Effector memory CD4-positive, alpha-beta T cell (primary cell): ENCODE data around the gene MATN3.

Experiments used
- DNase-seq, 3 donors: peaks; one replicate each; pipeline ENCODE4 v3.0.0-alpha.2; 2020
- H3K27ac ChIP-seq: 2 replicates; pipeline ENCODE4 v1.7.0; 2013; ENCODE audit warnings: mild to moderate bottlenecking, low read length, moderate library complexity; ENCODE audit not compliant: insufficient read depth, poor library complexity, severe bottlenecking
- H3K27me3 ChIP-seq: replicated peaks from 2 replicates; pipeline ENCODE4 v1.7.0; 2013; ENCODE audit warnings: mild to moderate bottlenecking, low read length; ENCODE audit not compliant: insufficient read depth, control insufficient read depth, poor library complexity, severe bottlenecking
- H3K36me3 ChIP-seq: 2 replicates; pipeline ENCODE4 v1.7.0; 2013; ENCODE audit warnings: mild to moderate bottlenecking, low read length, moderate library complexity; ENCODE audit not compliant: control insufficient read depth, insufficient read depth
- H3K4me1 ChIP-seq: 2 replicates; pipeline ENCODE4 v1.7.0; 2013; ENCODE audit warnings: low read length, mild to moderate bottlenecking; ENCODE audit not compliant: control insufficient read depth, insufficient read depth, poor library complexity, severe bottlenecking
- H3K4me3 ChIP-seq: 2 replicates; pipeline ENCODE4 v1.7.0; 2013; ENCODE audit warnings: low read length, low read depth, mild to moderate bottlenecking; ENCODE audit not compliant: insufficient read depth, poor library complexity, severe bottlenecking
- H3K9me3 ChIP-seq: 2 replicates; pipeline ENCODE4 v1.7.0; 2013; ENCODE audit warnings: mild to moderate bottlenecking, low read length, moderate library complexity; ENCODE audit not compliant: control insufficient read depth

MATN3 gene

DNA sequence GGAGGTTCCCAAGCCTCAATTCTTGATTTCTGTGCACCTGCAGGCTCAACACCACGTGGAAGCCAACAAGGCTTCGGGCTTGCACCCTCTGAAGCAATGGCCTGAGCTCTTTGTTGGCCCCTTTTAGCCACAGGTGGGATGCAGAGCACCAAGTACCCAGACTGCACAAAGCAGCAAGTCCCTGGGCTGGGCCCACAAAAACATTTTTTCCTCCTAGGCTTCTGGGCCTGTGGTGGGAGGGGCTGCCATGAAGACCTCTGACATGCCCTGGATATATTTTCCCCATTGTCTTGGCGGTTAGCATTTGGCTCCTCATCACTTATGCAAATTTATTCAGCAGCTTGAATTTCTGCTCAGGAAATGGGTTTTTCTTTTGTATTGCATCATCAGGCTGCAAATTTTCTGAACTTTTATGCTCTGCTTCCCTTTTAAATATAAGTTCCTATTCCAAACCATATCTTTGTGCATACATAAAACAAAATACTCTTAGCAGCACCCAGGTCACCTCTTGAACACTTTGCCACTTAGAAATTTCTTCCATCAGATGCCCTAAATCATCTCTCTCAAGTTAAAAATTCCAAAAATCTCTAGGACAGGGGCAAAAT, 9.0 kb upstream of the MATN3 start:
- H3K27me3 ChIP-seq: no peaks in the 10 kb centered on the region
- no peak for DNase-seq
- no peaks in the 10 kb centered on the region for H3K4me1 ChIP-seq
- H3K36me3 ChIP-seq: no peaks in the 10 kb centered on the region
- no peaks in the 10 kb centered on the region for H3K9me3 ChIP-seq
- no peak overlapping the region for H3K4me3 ChIP-seq
- H3K27ac ChIP-seq: no peak overlapping the region

GRCh38 chr2:20019747-20020146, 7.3 kb upstream of the MATN3 start:
- no peaks in the 10 kb centered on the region for H3K36me3 ChIP-seq
- DNase-seq: no peak
- no peaks in the 10 kb centered on the region for H3K4me1 ChIP-seq
- H3K27me3 ChIP-seq: no peaks in the 10 kb centered on the region
- H3K9me3 ChIP-seq: no peaks in the 10 kb centered on the region
- H3K27ac ChIP-seq: no peak overlapping the region
- no peak overlapping the region for H3K4me3 ChIP-seq

GRCh38 chr2:20018601-20019152, 6.2 kb upstream of the MATN3 start:
- DNase-seq: no peak
- H3K9me3 ChIP-seq: no peaks in the 10 kb centered on the region
- H3K4me3 ChIP-seq: no peak overlapping the region
- H3K36me3 ChIP-seq: no peaks in the 10 kb centered on the region
- no peaks in the 10 kb centered on the region for H3K4me1 ChIP-seq
- no peak overlapping the region for H3K27ac ChIP-seq
- no peaks in the 10 kb centered on the region for H3K27me3 ChIP-seq

GRCh38 chr2:20016346-20016745, 3.9 kb upstream of the MATN3 start:
- Histone ChIP-seq H3K27ac (no peak overlapping the region), H3K4me3 (no peak overlapping the region), H3K27me3 (peaks cover 9% of the 10 kb centered on the region), H3K9me3 (no peaks in the 10 kb centered on the region), H3K4me1 (peaks cover 11% of the 10 kb centered on the region), H3K36me3 (no peaks in the 10 kb centered on the region)
- DNase-seq: no peak

- Histone ChIP-seq H3K4me1 (peaks cover 11% of the 10 kb centered on the region), H3K9me3 (no peaks in the 10 kb centered on the region), H3K27ac (no peak overlapping the region), H3K27me3 (peaks cover 9% of the 10 kb centered on the region), H3K36me3 (no peaks in the 10 kb centered on the region), H3K4me3 (no peak overlapping the region)
- no peak for DNase-seq
Observed at GRCh38 chr2:20015482-20016083, 3.1 kb upstream of the MATN3 start.

GRCh38 chr2:20013126-20013849, 820 bp upstream of the MATN3 start:
- Histone ChIP-seq H3K36me3 (no peaks in the 10 kb centered on the region), H3K27ac (no peak overlapping the region), H3K27me3 (peaks cover 13% of the 10 kb centered on the region), H3K4me3 (peak overlapping the region; percentile 45), H3K9me3 (no peaks in the 10 kb centered on the region), H3K4me1 (peaks cover 11% of the 10 kb centered on the region)
- DNase-seq: no peak

- peaks cover 16% of the 10 kb centered on the region for H3K27me3 ChIP-seq
- DNase-seq: no peak
- peak overlapping the region; percentile 45 for H3K4me3 ChIP-seq
- H3K36me3 ChIP-seq: no peaks in the 10 kb centered on the region
- peaks cover 11% of the 10 kb centered on the region for H3K4me1 ChIP-seq
- no peak overlapping the region for H3K27ac ChIP-seq
- no peaks in the 10 kb centered on the region for H3K9me3 ChIP-seq
Observed at GRCh38 chr2:20012032-20012281, 511 bp downstream of the MATN3 start.

GRCh38 chr2:20011276-20012031, 1.0 kb downstream of the MATN3 start:
- Histone ChIP-seq H3K9me3 (no peaks in the 10 kb centered on the region), H3K27ac (no peak overlapping the region), H3K4me3 (no peak overlapping the region), H3K36me3 (no peaks in the 10 kb centered on the region), H3K4me1 (peaks cover 11% of the 10 kb centered on the region), H3K27me3 (peaks cover 16% of the 10 kb centered on the region)
- DNase-seq: no peak

- H3K4me1 ChIP-seq: peaks cover 11% of the 10 kb centered on the region
- H3K36me3 ChIP-seq: no peaks in the 10 kb centered on the region
- H3K4me3 ChIP-seq: no peak overlapping the region
- no peaks in the 10 kb centered on the region for H3K9me3 ChIP-seq
- peaks cover 16% of the 10 kb centered on the region for H3K27me3 ChIP-seq
- no peak overlapping the region for H3K27ac ChIP-seq
- DNase-seq: no peak
Observed at GRCh38 chr2:20008703-20009102, 3.8 kb downstream of the MATN3 start.
